ENCODE results near the gene GABRG3. TPM values are rescaled to one million over a fixed set of nuclear protein-coding genes. Genes with fewer than 3 reads are reported as not detected.

Gene GABRG3
- total RNA-seq, 1 experiment from 2014 or later = not detected

DNA sequence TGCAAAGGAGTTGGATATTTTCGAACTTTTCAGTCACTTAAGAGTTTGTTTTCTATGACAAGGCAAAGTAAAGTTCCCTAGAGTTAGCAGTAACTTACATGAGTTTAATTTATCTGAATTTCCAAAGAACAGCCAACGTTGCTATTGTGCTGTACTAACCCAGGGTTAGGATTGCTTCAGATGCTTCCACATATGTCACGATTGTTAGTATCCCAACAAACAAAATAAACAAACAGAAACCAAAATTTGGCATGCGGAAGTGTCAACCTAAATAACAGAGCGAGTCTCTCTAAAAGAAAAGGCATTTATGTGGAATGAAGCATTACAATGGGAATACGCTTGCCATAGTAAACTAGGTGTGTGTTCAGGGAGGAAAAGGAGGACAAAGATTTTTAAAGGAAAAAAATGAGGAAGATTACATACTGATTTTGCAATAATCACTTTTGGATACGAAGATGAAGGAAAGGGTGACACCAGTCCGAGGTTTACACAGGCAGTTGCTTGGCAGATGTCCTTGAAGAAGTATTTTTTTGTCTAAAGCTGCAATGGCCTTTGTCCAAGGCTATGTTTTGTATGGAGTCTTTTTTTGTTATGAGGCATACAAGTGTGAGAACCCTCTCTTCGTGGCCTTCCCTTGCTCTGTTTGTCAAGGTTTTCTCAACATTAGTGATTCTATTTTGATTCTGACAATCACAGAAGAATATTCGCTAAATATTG, 267.9 kb downstream of the GABRG3 start:
- DNase-seq (ENCODE audit: low read depth) = no peak

DNA sequence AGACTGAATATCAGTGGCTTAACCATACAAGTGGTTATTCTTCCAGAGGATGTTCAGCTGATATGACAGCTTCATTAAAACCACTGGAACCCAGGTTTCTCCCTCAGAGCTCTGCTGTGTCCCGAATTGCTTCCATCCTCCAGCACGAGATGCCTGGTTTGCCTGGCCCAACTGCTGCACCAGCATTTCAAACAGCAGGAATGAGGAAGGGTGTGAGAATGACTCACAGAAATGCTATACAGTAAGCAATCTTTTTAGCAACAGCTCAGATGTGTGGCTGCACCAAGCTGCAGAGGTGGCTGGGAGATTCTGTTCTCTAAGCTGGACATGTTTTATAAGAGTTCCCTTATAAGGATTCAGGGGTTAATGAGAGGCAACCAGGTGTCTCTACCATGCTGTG, 271.0 kb downstream of the GABRG3 start:
- DNase-seq (ENCODE audit: low read depth) = no peak

DNA sequence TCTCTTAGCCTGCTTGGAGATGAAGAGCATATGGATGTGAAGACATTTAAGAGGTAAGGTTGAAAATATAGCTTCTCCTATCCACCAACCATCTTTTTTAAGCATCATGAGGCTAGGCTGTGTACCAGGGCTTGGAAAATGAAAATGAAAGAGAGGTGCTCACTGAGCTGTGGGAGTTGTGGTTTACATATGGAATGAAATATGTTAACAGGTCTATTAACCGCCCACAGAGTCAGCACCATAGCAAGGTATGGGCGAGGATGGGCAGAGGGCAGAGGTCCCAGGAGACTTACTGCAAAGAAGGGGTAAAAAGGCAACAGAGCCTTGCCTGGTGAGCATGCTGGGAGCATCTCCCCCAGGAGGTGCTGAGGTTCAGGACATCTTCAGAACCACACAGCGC, 273.1 kb downstream of the GABRG3 start:
- no peak for DNase-seq (ENCODE audit: low read depth)

DNA sequence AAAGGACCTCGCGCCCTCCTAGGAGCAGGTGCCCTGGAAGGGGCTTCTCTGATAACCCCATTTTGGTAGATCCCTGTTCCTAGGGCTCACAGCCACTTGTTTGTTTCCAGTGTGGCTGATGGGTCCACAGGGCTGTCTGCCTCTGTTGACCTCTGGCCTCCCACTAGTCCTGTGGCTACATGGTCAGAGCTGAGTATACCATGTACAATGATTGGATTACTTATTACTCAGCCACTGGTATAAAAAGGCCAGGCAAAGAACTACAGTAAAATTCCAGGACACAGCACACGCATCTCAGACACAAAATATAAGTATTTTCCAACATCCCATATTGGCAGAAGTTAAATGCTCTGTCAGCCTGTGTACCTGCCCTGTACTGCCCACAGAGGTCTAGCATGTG, 277.3 kb downstream of the GABRG3 start:
- DNase-seq (ENCODE audit: low read depth) = no peak

DNA sequence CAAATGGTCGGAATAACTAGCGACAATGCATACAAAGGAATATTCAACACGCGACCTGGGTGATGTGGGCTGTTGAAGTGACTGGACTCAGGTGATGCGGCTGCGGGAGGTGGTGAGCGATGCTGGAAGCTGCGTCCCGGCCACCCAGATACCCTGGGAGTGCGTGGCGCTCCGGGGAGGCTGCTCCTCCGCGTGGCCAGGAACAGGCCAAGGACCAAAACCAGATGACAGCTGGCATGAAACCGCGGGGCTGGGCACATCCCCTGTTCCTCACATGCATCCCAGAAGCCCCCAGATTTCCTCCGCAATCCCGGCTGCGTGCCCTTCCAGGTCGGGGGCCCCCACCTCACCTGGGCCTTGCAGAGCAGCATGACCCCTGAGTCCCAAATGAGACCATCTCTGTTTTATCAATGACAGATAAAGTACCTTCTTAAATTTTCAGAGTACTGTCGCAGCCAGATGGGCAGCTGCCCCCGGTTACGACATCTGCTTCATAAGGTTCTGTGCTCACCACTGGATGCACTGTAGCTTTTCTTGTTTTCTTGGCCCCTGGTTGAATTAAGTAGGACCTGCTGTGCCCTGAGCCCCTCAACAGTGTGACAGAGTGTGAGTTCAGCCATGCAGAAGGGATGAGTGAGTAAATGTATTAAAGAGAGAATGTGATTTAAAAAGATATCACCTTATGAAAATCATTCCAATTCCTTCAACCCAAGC, 278.2 kb downstream of the GABRG3 start:
- no peak for DNase-seq (ENCODE audit: low read depth)

DNA sequence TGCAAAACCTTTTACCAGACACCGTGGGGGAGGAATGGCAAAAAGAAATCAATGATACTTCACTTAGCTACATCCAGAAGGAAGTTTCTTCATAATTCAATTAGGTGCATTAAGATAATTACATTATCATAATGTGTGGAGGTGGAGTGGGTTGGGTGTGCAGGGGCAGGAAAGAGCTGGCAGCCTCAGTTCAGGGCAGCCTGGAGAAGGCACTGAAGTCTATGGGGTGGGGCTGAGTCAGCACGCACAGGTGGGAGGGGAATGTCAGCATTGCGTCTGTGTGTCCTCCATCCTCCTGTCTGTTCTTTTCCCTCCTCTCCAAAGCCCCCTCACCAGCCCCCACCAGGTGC, 278.8 kb downstream of the GABRG3 start:
- no peak for DNase-seq (ENCODE audit: low read depth)

DNA sequence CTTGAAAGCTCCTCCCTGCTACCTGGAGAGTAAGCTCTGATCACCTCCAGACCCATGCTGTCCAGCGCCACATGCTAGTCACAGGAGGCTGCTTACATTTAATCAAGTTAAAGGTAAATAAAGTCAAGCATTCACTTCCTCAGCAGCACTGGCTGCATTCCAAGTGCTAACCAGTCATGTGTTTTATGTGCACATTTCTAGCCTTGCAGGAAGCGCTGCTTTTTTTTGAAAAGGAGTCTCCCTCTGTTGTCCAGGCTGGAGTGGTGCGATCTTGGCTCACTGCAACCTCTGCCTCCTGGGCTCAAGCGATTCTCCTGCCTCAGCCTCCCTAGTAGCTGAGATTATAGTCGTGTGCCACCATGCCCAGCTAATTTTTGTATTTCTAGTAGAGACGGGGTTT, 279.2 kb downstream of the GABRG3 start:
- no peak for DNase-seq (ENCODE audit: low read depth)

DNA sequence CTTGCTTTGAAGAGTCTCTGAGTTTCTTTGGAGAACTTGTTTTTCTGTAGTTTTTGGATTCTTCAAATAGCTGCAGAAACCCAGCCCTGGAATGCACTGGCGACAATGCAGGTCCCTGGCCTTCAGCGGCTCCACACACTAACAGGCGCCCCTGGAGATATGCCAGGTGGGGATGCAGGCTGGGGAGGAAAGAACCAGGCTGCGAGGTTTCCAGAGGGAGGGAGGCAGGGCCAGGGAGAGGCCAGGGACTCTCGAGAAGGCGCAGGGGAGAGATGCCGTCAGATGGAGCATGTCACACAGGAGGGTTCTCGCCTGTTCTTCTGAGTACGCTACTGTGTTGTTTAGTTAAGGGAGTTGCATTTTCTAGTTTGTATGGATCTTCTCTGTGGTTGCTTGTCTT, 283.1 kb downstream of the GABRG3 start:
- DNase-seq (ENCODE audit: low read depth) = no peak

DNA sequence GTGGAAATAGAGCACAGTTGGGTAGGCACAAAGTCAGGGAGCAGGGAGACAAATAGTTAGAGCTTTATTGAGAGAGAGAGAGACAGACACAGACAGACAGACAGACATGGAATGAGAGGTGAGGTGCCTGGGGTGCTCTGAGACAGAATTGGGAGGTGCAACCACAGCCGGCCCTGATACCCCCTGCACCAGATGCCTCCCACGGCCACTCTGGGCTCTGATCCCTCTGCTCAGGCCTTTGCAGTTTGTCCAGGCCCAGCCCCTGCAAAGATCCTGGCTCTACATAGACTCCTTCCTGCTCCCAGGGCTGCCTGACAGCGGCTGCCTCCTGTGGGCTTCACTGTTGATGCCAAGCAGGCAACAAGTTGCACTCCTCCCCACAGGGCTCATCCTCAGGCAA, 283.8 kb downstream of the GABRG3 start:
- DNase-seq (ENCODE audit: low read depth) = no peak

DNA sequence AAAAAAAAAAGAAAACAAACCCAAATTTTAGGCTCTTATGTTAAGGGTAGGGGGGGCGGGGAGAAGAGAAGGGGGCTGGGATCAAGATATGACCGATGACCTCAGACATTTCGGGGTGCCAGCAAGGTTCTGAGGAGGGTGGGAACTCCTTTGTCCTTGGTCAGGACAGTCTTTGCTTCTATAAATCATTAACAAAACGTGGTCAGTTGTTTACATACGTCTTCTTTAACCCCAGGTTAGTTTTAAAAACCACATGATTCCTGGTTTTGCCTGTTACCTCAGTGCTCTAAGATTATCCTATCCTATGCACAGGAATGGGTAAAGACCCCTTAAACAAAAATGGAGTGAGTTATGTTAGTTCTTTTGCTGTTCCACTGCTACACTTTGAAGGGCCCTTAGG, 285.5 kb downstream of the GABRG3 start:
- DNase-seq (ENCODE audit: low read depth) = no peak

DNA sequence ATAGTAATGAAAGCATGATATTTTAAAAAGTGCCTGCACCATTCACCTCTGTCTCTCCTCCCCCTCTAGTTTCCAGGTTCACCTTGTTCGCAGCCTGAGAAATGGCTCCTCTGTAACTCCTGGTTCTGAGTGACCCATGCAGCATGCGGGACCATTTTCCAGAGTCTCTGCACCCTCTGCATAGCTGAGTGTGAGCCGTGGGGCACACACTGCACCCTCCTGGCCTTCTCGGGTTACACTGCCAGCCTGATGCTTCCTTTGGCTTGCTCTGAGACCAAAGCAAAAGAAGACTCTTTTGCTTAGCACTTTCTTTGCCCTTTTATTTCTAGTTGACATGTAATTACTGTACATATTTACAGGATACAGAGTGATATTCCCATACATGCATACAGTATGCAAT, 287.3 kb downstream of the GABRG3 start:
- DNase-seq (ENCODE audit: low read depth) = no peak

DNA sequence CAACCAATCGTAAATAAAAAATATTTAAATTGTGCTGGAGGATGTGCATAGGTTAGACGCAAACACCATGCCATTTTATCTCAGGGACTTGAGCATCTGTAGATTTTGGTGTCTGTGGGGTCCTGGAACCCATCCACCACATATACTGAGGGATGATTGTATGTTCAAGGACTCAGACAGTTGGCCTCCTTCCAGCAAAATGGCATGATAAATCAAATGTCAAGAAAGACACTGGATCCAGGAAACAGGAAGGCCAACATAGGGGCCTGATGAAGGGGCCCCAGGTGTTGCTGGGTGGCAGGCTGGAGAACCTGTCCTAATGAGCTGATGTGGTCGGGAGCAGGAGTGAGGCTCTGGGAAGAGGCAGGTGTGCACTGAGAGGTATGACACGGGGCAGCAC, 289.5 kb downstream of the GABRG3 start:
- no peak for DNase-seq (ENCODE audit: low read depth)

DNA sequence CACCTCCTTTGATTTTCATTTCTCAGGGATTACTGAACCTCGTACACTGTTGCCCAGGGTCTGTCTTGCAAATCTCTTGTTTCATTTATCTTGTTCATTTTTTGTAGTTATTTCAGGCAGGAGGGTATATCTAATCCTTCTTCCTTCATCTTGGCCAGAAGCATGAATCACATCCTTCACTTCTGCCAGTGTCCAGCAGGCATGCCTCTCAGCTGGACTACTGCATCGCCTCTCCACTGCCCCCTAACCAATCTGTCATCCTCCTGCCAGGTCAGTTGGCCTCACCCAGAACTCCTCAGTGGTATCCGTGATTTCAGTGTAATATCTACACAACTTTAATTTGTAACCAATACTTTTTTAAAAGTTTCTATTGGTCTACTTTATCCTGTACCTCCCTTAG, 297.9 kb downstream of the GABRG3 start:
- no peak for DNase-seq (ENCODE audit: low read depth)

DNA sequence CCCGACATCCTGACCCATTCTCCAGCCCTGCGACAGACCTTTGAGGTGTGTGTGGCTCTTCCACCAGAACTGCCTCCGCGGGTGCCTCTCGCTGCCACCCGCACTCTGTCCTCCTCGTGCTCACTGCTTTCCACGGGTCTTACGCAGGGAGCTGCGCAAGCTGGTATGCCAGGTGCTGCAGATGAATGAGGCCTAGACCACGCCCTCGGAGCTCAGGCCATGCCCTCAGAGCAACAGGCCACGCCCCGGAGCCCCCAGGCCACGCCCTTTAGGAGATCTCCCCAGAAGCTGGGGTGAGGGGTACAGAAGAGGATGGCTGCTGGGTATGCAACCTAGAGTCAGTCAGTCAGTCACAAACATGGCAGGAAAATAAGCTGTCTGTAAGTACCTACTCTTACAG, 300.3 kb downstream of the GABRG3 start:
- DNase-seq (ENCODE audit: low read depth) = no peak

DNA sequence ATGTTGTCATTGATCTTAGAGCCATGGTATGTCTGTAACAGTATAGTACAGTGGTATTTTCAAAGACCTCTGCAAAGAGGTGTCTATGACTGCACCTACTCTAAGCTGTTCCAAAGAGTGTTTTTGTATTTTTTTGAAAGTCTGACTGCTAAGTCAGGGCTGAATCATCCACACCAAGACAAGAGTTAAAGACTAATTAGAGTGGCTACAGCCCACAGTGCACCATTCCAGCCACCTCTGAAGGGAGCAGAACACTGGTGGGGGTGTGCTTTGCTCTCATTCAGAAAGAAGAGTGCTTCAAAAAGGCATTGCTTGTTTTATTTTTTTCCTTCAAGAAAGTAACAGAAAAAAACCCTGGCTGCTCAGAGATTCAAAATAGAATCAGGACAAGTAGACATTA, 301.4 kb downstream of the GABRG3 start:
- no peak for DNase-seq (ENCODE audit: low read depth)

DNA sequence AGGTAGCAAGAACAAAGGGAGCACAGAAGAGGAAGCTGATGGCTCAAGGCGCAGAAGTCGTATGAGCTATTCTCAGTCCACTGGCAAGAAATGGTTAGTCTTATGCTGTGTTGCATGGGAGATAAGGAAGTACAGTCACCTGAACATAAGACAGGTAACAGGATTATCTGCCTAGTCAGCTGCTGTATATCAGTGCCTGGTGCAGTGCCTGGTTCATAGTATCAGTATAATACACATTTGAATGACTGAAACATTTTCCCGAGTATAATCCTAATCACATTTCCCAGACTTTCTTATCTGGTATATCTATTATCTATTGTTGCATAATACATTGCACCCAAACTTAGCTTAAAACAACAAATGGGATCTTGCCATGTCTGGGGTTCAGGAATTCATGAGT, 302.5 kb downstream of the GABRG3 start:
- DNase-seq (ENCODE audit: low read depth) = no peak

DNA sequence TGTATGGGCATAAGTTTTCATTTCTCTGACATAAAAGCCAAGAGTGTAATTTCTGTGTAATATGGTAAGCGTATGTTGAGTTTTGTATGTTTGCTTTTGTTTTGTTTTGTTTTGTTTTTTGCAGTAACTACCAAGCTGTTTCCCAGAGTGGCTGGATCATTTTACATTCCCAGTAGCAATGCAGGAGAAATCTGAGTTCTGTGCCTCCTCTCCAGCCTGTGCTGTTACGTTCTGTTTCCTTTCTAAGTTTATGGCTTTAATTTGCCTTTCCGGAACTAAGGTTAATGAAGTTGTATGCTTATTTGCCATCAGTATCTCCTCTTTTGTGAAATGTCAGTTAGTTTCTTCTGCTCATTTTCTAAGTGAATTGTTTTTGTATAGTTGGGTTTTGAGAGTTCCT, 307.8 kb downstream of the GABRG3 start:
- DNase-seq (ENCODE audit: low read depth) = no peak

DNA sequence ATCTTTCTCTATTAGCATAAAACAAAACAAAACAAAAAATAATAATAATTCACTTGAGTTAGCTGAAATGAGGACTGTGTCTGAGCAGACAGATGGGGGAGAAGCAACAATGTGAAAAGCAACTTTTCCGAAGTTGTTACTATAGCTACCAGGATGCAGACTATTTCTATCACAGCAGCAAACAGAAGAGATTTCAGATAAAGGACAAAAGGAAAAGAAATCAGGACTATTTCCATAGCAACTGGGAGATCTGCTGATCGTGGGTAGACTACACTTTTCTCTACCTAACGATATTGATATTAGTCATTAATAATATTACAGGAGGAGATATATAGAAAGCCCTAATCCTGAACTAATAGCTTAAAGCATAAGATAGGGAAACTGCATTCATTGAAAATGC, 321.7 kb downstream of the GABRG3 start:
- no peak for DNase-seq (ENCODE audit: low read depth)

DNA sequence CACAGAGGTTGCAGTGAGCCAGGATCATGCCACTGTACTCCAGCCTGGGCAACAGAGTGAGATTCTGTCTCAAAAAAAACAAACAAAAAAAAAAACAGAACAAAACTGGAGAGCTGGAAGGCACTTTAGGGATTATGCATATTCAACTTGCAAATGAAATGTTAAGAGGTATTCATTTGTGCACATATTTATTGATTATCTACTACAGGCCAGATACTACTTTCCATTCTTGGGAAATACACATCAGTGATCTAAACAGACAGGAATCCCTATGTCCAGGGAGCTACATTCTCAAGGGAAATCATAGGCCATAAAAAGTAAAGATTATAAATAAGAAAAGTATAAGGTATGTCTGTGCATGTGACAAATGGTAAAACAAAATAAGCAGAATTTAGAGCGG, 322.6 kb downstream of the GABRG3 start:
- DNase-seq (ENCODE audit: low read depth) = no peak

DNA sequence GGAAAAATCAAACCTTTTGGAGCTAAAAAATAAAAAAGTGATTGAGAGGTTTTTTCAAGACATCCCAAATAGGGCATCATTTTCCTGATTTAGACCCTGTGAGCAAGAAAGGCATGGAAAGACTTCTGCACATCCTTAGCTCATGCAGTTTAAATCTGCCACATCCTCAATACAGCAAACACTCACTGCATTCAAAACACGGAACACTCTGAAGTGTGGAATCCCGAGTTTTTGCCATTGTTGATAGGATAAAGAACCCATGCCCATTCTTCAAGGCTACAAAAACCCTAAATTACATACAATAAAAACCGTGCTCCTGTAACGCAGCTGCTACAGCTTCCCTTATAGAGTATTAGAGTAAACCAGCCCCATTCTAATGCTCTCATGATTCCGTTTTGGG, 346.8 kb downstream of the GABRG3 start:
- DNase-seq (ENCODE audit: low read depth) = no peak

DNA sequence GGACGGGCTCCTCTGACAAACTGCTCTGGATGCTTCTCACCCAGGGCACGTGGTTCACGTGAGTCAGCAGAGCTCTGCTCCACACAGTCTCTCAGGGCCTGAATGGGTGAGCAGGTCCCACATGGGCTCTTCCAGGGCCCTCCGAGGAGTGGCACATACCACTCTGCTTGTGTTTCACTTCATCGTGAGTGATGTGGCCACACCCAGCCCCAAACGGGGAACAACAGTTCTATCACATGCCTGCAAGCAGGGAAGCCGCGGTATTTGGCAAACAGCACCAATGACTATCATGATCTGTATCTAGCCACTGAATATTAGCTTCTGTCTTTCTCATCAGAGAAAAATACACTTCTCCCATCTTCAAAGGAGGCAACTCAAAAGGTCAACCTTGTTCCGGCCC, 352.8 kb downstream of the GABRG3 start:
- DNase-seq (ENCODE audit: low read depth) = no peak

DNA sequence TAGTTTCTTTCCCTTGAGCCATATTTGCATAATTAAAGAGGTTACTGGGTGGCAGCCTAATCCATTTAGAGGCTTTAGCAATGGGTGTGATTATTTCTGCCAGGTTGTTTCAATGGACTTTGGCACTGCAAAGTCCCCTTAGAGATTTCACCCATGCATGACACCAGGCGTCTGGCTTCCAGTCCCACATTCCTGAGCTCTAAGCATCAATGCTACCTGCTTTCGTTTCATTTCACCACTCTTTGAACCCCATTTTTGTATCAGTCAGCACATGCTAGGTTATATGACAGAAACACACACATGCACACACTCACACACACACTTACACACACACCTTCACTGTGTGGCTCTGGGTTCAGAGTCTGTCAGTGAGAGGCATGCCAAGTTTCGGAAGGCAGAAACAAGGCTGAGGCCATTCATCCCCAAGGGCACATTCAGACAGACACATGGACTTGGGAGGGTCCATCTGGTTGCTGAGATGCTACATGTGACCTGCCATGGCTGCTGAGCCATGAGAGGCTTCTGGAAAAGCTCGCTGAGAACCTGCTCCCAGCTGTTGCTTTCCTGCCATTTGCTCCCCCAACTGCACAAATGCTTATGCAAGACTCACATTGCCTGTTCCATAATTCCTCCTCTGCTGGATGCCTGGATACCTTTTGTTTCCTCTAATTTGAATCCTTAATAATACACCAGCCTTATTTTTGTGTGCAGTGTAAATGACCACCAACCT, 354.1 kb downstream of the GABRG3 start:
- DNase-seq (ENCODE audit: low read depth) = no peak

DNA sequence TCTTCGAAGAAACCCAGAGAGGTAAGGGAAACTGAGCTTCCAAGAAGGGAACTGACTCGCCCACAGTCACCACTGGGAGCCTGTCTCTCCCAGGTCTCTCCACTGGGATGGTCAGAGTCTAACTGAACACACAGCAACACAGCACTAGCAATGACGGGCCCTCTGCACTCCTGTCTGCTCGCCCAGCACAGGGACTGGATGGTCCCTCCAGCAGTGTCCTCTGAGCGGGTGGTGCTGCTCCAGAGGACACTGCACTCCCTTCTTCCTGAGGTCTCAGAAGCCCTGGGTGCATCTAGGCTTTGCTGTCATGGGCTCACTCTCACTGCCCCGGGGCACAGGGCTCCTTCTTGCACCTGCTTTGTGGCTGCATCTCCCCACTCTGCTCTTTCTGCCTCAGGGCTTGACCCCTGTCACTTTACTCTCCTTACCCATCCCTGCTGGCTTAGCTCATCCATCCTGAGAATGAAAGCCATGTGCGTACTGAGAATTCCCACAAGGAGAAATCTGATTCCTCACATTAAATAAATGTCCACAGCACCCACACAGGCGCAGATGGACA, 356.6 kb downstream of the GABRG3 start:
- DNase-seq (ENCODE audit: low read depth) = no peak

All from RPMI7951 (cell line).